Stimulated activated naive CD4-positive, alpha-beta T cell treated with Interleukin-2 at 50 U/mL for 16 hours (primary cell): ENCODE measurements around the gene KCNH3.

Experiments used
- DNase-seq: peaks from one replicate; lab custom pipeline; 2025; lab: John Stamatoyannopoulos, UW

The KCNH3 gene

GRCh38 chr12:49560695-49561094 is 21.9 kb downstream of the KCNH3 start:
- no peak for DNase-seq

- no peak for DNase-seq
Observed at GRCh38 chr12:49562233-49562632, 23.4 kb downstream of the KCNH3 start.

DNA sequence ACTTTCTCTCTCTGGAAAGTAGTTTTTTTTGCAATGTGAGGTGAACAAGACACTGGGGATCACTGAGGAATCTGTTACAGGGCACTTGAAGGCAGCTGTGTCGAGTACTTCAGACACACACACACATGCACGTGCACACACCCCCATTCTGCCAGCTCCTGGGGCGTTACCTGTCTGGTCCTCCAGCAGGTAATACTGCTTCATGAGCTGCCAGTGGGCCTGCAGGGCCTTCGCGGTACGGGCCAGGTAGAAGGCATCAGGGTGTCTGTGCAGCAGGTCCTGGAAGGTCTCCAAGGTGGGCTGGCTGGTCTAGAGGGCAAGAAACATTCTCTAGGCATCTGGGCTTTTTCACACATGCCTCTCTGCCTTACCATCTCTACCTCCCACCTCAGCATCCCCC is 24.0 kb downstream of the KCNH3 start:
- no peak for DNase-seq

DNA sequence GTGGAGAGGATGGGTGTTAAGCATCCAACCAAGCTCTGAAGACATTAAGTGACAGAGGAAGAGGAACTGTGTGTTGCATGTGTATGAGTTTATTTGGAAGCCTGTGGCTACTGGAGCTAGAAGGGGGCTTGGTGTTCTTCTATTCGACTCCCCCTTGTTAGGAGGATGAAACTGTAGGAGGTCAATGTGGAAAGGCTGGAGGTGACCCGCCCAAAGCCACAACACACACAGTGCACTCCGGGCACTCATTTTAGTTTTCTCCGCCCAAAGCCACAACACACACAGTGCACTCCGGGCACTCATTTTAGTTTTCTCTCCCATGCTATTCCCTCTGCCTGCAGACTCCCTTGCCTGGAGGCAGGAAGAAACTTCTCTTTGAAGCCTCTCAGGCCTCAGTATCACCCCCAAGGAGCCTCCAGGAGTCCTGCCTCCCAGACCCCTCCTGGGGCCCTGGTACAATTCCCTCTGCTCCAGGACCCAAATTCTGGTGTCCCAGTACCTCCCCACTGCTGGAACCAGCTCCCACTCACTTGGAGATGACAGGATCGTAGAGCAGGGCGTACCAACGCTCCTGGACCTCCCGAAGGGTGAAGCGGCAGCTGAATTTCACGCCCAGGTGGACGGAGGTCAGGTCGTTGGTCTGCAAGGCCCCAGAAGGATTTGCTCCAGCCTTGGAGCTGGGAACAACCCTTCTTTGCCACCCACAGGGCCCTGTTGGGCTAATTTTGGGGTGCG is 25.3 kb downstream of the KCNH3 start:
- DNase-seq = no peak

DNA sequence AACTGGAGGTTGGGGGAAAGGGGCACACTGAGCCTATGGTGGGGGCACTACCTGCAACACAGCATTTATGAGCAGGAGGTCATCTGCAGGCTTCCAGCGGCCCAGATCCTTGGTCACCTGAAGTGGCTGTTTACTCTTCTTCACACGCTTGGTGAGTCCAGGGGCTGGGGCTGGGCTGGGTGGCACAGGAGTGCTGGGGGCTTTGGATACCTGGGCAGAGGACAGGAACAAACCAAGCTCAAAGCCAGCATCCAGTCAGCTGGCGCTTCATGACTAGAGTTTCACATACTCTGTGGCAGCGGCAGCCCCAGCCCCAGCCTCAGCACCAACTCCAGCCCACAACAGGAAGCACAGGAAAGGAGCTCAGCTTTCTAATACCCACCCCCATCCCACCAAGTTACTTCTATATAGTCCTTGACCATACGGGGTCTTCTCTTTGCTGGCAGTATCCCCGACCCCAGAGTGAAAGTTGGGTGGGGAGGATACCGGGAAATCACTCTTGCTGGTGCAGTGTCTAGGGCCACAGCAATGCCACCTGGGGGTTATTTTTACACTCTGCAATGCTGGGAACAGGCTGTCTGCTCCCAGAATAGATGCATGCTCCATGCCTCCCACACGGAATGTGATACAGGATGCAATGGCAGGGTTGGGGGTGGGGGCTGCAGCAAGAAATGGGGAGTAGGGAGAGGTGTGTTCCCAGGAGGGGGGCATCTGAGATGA is 26.0 kb downstream of the KCNH3 start:
- no peak for DNase-seq

DNA sequence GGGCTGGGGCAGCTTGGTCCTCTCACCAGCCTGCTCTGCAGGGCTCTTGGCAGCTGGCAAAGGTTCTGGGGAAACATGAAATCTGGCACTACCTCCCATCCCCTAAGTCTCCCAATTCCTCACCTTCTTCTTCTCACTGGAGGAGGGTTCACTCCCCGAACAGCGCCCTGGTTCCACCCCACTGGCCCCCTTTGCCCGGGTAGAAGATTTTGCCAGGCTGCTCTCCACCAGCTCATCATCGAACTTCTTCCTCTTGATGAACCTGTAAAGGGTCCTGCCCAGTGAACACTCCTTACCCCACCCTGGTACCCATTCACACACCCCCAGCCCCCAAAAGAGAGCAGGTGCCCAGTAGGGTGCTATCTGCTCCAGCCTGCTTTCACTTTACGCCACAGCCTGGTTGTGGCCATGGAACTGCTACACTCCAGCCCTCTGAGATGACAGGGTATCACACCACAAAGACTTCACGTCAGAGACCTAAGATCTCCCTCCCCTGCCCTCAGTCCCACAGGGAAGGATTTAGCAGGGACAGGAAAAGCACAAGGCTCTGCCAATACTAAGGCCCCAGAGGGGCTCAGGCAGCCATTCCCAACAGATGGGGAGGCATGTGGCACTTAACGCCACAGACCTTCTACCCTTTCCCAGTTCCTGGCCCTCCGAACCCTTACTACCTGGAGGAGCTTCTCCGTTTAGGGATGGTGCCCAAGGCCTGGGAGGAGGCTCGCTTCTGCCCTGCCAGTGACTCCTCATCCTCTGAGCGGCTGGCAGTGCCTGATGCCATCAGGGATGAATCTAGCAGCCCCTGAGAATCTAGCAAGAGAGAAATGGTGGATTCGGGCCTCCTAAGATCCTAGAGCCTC is 26.8 kb downstream of the KCNH3 start:
- no peak for DNase-seq

DNA sequence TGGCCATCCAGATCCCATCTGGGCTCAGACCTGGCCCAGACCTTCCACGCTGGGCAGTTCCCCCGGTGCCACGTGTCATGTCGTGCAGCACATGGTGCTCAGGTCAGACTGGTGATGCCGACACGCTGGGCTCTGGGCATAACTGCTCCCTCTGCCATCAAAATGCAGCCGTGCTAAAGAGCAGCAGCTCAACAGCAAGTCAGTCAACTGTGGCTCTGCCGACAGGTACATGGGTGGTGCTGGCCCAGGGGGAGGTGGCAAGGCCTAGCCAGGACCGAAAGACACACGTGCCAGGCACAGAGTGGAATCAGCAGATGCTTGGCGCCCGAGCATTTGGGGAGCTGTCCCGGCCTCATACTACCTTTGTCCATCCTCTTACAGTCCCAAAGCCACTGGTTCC is 27.5 kb downstream of the KCNH3 start:
- no peak for DNase-seq

- DNase-seq = no peak
Observed at GRCh38 chr12:49567302-49567610, 28.4 kb downstream of the KCNH3 start.

GRCh38 chr12:49567611-49568441 is 29.0 kb downstream of the KCNH3 start, which contains the start of gene MCRS1:
TSS of gene MCRS1 (minus strand) at chr12:49568142. CDS start at chr12:49566731, 1,411 bp downstream.
- DNase-seq = peak; percentile 86

- DNase-seq = no peak
Observed at GRCh38 chr12:49568442-49569162, 29.8 kb downstream of the KCNH3 start.

- no peak for DNase-seq
Observed at GRCh38 chr12:49577589-49578315, 38.9 kb downstream of the KCNH3 start.

- DNase-seq = no peak
Observed at GRCh38 chr12:49578471-49579112, 39.8 kb downstream of the KCNH3 start.

DNA sequence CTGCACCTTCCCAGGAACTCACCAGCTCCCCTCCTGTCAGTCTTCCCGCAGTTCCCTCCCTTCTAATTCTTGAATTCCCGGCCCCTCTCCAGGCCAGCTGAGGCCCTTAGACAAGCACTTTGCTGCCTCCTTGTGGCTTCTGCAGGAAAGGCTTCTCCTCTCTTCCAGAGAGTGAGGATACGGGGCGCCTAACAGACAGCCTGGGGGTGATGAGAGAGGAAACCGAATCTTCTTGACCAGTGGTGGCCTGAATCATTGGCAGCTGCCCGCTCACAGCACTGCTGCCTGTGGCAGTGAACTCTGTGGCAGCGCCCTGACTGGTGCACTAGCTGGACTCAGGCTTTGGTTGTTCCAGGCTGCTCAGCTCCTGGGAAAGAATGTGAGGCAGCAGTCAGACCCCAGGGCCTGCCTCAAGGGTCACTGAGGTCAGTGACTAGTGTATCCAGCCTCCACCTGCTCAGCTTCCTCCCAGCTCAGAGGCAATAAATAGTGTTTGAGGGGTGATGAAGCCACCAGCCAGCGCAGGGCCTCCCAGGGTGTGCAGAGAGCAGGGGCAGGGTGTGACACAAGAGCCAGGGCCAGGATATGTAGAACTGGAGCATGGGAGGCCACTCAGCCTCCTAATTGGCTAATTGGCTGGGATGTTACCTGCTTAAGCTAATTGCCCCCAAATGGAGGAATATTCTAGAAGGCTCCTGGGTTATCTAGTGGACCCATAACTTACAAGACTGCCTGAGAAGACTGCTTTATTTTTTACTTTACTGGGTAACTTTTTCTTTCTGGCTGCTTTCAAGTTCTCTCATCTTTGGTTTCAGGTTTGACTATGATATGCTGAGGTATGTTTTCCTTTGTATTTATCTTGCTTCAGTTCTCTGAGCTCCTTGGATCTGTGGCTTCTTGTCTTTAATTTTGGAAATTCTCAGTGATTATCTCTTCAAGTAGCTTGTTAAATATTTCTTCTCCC is 42.0 kb downstream of the KCNH3 start:
- DNase-seq = no peak

GRCh38 chr12:49582201-49582600 is 43.4 kb downstream of the KCNH3 start:
- no peak for DNase-seq

GRCh38 chr12:49582850-49583249 is 44.0 kb downstream of the KCNH3 start:
- DNase-seq = no peak

DNA sequence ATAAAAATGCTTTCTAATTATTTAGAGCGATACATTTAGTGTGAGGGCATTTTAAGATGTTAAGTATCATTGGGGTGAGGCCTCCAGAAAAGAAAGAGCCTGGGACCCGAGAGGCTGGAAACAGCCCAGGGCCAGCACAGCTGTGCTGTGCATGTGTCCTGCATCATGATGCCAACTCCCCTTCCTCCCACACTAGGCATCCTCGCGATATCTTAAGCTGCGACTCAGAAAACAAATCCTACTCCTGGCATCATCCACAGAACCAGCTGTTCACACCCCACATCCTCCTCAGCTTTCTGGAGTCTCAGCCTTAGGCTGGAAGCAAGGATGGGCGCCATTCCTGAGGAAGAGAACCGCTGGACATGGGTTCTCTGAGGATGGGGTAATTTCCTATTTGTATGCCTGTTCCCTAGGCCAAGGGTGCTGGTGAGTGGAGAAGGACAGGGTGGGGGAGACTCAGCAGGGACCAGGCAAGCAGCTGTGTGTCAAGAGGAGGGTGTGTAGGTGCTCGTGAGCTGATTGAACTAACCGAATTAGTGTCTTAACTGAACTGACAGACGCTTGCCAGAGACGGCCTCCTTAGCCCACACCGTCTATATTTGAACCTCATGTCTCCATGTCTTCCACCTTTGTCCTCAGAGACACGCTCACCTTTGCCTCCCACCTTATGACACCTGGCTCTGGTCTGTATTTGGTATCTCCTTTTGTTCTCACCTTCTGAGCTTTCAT is 44.7 kb downstream of the KCNH3 start:
- no peak for DNase-seq

DNA sequence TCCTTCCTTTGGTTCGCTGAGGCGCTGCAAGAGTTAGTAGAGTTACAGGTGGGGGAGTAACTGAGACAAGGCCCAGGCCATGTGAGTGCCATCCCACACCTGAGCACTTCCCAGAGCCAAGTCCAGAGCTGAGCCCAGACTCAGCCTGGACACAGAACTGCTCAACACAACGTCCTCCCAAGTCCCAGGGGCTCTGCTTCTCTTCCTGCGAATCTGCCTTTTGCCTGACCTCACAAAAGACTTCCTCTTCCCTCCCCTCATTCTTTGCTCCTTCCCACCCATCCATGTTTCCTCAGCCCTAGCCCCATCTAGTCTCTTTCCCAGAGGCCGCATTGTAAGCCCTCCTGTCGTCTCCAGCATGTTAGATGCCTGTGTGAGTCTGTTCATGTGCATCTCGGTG is 45.8 kb downstream of the KCNH3 start:
- DNase-seq = no peak
